H1 (cell line): Measurements from ENCODE around the gene SYNJ2.

ENCODE experiments used
- EZH2 ChIP-seq: fragments of 200-600 bp; sonication (generic); IDR thresholded peaks from 2 replicates; pipeline ENCODE4 v1.7.1; 2012; ENCODE audit warnings: low read depth, mild to moderate bottlenecking, moderate library complexity, low read length, inconsistent platforms; ENCODE audit not compliant: severe bottlenecking
- POLR2A ChIP-seq, 2 experiments: IDR thresholded peaks; 1 replicate in 1 of 2; 2 replicates in 1 of 2; pipeline ENCODE4 v1.6.1; 2011; ENCODE audit warnings: low read depth in 2 of 2, low read length in 2 of 2, mild to moderate bottlenecking in 2 of 2; ENCODE audit errors: control extremely low read depth in 1 of 2
- RBBP5 ChIP-seq: IDR thresholded peaks from 2 replicates; pipeline ENCODE4 v1.7.1; 2012; ENCODE audit warnings: low read depth, mild to moderate bottlenecking, inconsistent platforms, low read length, moderate library complexity, borderline replicate concordance
- RFX5 ChIP-seq: IDR thresholded peaks from 2 replicates; pipeline ENCODE4 v1.6.1; 2011; ENCODE audit warnings: low read depth, low read length, improper control_type of control experiment, borderline replicate concordance
- RNF2 ChIP-seq: fragments of 200-900, 300-1000 bp; sonication (generic); IDR thresholded peaks from 2 replicates; pipeline ENCODE4 v1.7.1; 2016; ENCODE audit warnings: borderline replicate concordance, low read depth, mild to moderate bottlenecking, antibody characterized with exemption, low read length; ENCODE audit not compliant: poor library complexity, severe bottlenecking; ENCODE audit errors: missing control alignments
- TF ChIP-seq, protein P1 (sequence below), 3 experiments: IDR thresholded peaks; 1 replicate in 2 of 3; 2 replicates in 1 of 3; pipeline versions ENCODE4 v1.5.1 to v1.6.1; 2011; ENCODE audit warnings: low read length in 3 of 3, mild to moderate bottlenecking in 3 of 3, inconsistent platforms in 2 of 3, low read depth in 1 of 3, moderate library complexity in 1 of 3; ENCODE audit not compliant: insufficient read depth in 1 of 3; ENCODE audit errors: control extremely low read depth in 1 of 3
- TF ChIP-seq, protein P2 (sequence below): IDR thresholded peaks from 2 replicates; pipeline ENCODE4 v1.6.1; 2011; ENCODE audit warnings: low read length, improper control_type of control experiment

DNA sequence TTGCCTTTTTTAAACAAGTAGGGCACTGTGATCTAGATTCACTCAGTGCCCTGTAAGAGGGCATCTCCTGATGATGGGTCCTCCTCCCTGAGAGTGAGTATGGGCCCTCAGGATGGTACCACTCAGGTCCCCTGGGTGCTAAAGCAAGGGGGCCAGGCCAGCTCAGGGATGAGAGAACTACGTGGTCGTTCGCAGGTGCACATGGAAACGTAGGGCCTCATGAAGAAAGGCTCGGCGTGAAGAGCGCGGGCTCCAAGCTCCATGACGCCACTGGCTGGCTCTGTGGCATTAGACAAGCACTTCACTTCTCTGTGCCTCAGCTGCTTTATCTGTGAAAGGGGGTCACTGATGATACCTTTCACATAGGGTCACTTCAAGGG, 50.7 kb downstream of the SYNJ2 start:
- TF ChIP-seq POLR2A (IDR thresholded peaks at IDR 0.05; ENCODE audit: control extremely low read depth in 1 of 2, low read depth in 2 of 2, low read length in 2 of 2) (no peak), RNF2 (no peak), EZH2 (no peak), RBBP5 (no peak), RFX5 (no peak)
- TF ChIP-seq, protein P1, sequence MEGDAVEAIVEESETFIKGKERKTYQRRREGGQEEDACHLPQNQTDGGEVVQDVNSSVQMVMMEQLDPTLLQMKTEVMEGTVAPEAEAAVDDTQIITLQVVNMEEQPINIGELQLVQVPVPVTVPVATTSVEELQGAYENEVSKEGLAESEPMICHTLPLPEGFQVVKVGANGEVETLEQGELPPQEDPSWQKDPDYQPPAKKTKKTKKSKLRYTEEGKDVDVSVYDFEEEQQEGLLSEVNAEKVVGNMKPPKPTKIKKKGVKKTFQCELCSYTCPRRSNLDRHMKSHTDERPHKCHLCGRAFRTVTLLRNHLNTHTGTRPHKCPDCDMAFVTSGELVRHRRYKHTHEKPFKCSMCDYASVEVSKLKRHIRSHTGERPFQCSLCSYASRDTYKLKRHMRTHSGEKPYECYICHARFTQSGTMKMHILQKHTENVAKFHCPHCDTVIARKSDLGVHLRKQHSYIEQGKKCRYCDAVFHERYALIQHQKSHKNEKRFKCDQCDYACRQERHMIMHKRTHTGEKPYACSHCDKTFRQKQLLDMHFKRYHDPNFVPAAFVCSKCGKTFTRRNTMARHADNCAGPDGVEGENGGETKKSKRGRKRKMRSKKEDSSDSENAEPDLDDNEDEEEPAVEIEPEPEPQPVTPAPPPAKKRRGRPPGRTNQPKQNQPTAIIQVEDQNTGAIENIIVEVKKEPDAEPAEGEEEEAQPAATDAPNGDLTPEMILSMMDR (IDR thresholded peaks at IDR 0.05; ENCODE audit: control extremely low read depth in 1 of 3, insufficient read depth in 1 of 3, low read depth in 1 of 3, low read length in 3 of 3): no peak
- TF ChIP-seq, protein P2, sequence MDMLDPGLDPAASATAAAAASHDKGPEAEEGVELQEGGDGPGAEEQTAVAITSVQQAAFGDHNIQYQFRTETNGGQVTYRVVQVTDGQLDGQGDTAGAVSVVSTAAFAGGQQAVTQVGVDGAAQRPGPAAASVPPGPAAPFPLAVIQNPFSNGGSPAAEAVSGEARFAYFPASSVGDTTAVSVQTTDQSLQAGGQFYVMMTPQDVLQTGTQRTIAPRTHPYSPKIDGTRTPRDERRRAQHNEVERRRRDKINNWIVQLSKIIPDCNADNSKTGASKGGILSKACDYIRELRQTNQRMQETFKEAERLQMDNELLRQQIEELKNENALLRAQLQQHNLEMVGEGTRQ: no peak
